GM18498 (cell line): Measurements from ENCODE around the gene TEC.
"Not testable (repeated sequence)": the region's sequence is repeated elsewhere in the genome, so short reads cannot be mapped to it uniquely, and the experiment has no call there.

Experiments
- ATAC-seq: cut with Tn5 transposase; IDR thresholded peaks from one replicate; pipeline ENCODE4 v1.9.1; 2021; ENCODE audit warnings: mild to moderate bottlenecking, moderate library complexity; ENCODE audit not compliant: unreplicated experiment

Gene TEC

GRCh38 chr4:48172651-48173050 is 97.0 kb downstream of the TEC start:
- no peak for ATAC-seq

DNA sequence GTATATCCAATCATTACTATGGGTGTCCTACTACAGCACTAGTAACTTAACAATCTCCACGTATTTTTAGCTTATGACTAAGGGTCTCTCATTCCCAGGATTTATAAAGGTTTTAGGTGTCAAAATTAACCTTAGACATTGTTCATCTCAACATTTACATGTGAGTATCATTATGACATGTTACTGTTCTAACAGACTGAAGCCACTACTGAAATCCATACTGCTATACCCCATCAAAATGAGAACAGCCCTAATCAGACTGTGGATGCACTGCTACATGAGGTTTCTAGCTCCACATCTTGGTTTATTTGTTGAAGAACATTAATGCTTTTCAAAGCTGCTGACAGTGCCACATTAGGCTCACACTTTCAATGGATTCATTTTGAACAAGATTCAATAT is 100.0 kb downstream of the TEC start:
- ATAC-seq: no peak

- ATAC-seq: peak; percentile 56
Observed at GRCh38 chr4:48167538-48168263, 101.9 kb downstream of the TEC start.

- ATAC-seq: not testable (repeated sequence)
Observed at GRCh38 chr4:48164561-48164960, 105.1 kb downstream of the TEC start.

- ATAC-seq: no peak
Observed at GRCh38 chr4:48163746-48164145, 105.9 kb downstream of the TEC start.

- no peak for ATAC-seq
Observed at GRCh38 chr4:48162162-48162561, 107.5 kb downstream of the TEC start.

DNA sequence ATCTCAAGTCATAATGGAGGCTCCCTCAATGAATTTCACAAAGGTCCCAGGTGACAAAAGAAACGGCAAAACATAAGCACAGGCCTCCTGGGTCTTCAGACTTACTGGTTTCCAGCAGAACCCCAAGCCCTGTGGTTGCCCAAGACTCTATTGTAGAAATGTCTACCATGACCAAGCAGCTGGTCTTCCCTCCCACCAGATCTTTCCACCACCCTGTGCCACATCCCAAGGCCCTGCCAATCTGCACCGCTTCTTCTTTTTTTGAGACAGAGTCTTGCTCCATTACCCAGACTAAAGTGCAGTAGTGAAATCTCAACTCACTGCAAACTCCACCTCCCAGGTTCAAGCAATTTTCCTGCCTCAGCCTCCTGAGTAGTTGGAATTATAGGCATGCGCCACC is 112.4 kb downstream of the TEC start:
- ATAC-seq: no peak

DNA sequence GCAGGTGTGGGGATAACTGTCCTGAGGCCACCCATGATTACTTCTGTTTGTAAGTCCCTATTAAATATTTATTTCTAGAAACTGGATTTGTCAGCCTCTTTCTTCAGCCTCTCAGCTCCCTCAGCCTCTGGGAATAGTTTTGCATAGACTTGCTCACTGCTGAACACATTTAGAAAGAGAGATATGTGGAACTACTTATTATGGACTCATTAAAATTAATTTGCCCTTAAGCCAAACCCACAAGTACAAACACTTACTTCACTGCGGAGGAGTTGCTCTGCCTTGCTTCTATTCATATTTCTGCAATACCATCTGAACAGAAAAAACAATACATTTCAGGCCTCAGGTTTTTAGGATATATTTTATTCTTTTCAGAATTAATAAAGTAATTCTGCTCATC is 113.2 kb downstream of the TEC start:
- ATAC-seq: no peak

DNA sequence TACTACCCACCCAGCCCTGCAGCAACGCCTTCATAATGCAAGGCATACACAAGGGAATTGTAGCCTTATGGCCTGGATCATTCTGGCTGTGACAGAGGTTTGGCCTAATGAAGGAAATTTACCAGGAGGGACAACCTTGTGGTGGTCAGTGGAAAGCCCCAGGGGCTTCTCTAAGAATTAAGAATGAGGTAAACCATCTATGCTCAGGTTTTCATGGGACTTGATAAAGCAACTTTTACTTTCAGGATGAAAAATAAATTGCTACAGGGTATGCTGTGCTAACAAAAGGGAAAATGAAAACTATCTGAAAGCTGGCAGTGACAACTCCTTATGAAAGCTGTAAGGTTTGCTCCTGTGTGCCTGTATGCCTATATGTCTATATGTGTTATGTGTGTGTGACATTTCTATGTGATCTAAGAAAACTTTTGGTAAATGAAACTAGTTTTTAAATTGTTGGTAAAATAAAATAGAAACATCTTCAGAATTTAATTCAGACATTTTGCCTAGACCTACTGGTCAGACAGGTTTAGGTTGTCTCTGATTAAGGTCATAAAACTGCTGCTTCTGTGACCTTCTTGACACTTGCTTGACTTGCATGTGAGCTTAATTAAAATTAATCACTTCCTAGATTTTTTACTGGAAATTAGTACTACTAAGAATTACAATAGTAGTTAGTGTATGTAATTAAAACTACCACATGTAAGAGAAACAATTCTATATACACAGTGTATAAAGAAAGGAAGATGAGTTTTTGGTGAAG is 115.7 kb downstream of the TEC start:
- ATAC-seq: peak; percentile 59

- no peak for ATAC-seq
Observed at GRCh38 chr4:48152259-48152658, 117.4 kb downstream of the TEC start.

GRCh38 chr4:48149827-48150370 is 119.7 kb downstream of the TEC start:
- ATAC-seq: no peak

GRCh38 chr4:48147621-48148020 is 122.0 kb downstream of the TEC start:
- no peak for ATAC-seq

GRCh38 chr4:48141048-48141447 is 128.6 kb downstream of the TEC start:
- ATAC-seq: no peak

- no peak for ATAC-seq
Observed at GRCh38 chr4:48139691-48140090, 129.9 kb downstream of the TEC start.

- peak; percentile 85 for ATAC-seq
Observed at GRCh38 chr4:48138936-48139335, 130.7 kb downstream of the TEC start.

GRCh38 chr4:48138511-48138910 is 131.1 kb downstream of the TEC start:
- no peak for ATAC-seq

DNA sequence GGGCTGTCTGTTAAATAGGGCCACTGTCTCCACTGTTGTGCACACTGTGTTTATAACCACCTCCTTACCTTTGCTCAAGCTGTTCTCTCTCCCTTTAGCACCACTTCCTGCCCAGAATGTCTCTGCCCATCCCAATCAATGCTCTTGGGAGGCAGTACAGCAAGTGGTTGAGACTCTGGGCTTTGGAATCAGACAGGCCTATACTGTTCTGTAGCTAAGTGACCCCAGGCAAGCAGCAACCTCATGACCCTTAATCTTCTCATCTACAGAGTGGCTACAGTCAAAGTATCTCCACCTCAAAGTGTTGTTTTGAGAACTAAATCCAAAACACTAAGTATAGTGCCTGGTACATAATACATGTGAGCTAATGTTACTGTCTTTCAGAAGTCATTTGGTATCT is 131.8 kb downstream of the TEC start:
- no peak for ATAC-seq

- ATAC-seq: no peak
Observed at GRCh38 chr4:48134081-48134480, 135.6 kb downstream of the TEC start, which contains the start of gene TXK. Gene TXK, minus strand, starts transcription at chr4:48134250. Its CDS starts 80 bp downstream, at chr4:48134170.

DNA sequence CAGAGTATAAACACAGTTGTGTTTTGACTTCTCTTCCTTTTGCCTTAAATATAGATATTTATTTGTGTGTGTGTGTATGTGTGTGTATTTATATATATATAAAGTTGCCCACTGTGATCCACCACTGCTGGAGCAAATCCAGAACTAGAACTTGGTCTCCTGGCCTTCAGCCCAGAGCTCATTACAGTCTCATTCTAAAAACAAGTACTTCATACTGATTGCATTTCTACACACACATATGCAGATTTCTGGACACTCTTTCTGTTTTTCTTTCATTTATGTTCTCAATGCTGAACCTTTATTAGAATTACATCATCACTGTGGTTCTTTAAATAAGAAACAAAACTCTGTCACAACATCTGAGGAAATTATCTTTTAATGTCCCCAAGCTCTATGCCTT is 136.0 kb downstream of the TEC start:
- ATAC-seq: no peak

DNA sequence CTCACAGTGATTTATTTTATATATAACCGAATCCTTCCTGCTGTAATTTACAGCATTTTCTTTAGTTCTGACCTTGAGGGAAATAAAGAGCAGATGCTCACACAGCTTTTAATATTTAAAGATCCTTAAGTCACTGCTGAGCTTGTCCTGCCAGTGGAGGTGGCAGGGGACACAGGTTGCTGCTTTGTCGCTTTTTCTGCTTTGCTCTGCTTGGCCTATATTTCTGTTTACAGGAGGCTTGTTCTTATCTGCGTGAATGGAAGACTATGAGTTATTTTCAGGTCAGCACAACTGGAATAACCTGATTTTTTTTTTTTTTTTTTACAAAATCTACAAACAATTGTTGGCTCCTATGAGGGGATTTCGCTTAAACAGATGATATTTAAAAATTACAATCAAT is 137.9 kb downstream of the TEC start:
- ATAC-seq: no peak

GRCh38 chr4:48130100-48130499 is 139.5 kb downstream of the TEC start:
- no peak for ATAC-seq
